Heart left ventricle (tissue), 13 donors: ENCODE measurements around the gene PCCA.

Experiments
- CTCF ChIP-seq, 12 donors: fragments of 200-600 bp; sonication (generic) in 4 of 12; IDR thresholded peaks; one replicate each; pipeline versions ENCODE4 v1.5.0 to v1.8.0; 2018 to 2022; ENCODE audit warnings: antibody characterized with exemption in 12 of 12, mild to moderate bottlenecking in 5 of 12
- POLR2A ChIP-seq, 2 donors: fragments of 450-650 bp; IDR thresholded peaks; one replicate each; pipeline ENCODE4 v1.6.1; 2017; ENCODE audit warnings: antibody characterized with exemption in 2 of 2, mild to moderate bottlenecking in 2 of 2, moderate library complexity in 2 of 2
- donor health status: ischemic (EF 13 %, LVEDD 7.1; RV severe dilation, severe dysfunction).
- donor health status: DM: no; HTN: yes; CAD: no.
- donor health status: DM: no; HTN: no; CAD: no.
- donor health status: ischemic (EF 25% LVEDD 6.9; RV normal size, moderate dysfunction).
- donor health status: ischemic (EF 25% LVEDD 5.7; RV mildly dilated, moderate dysfunction).
- donor health status: ischemic (EF 35%, LVEDD 5.7; RV mildly dilated, moderate dysfunction).
- donor health status: nonischemic (EF 11% LVEDD 7.7; RV severe dilation, severe dysfunction).
- donor health status: DM: yes; HTN: yes; CAD: no.
- donor health status: PGD.
- donor health status: ischemic (EF 29% LVEDD 5.4; RV normal size, mild dysfunction).
- donor health status: nonischemic (EF 23%, LVEDD 6.1; RV moderate dilation, normal function).

- TF ChIP-seq POLR2A (IDR thresholded peaks at IDR 0.05) (no peak), CTCF (IDR thresholded peaks at IDR 0.05) (no peak)
Observed at GRCh38 chr13:100131863-100132574, 43.1 kb downstream of the PCCA start.
